Measurements from ENCODE around the gene FKBP4. TPM values are rescaled to one million over a fixed set of nuclear protein-coding genes. Genes with fewer than 3 reads are reported as not detected.

Gene FKBP4
- total RNA-seq, 4 donors from 2014 or later, result 29.1 to 51.0 (median 38.8) TPM

- TF ChIP-seq EP300 (IDR thresholded peaks at IDR 0.05) (no peak), POLR2A (IDR thresholded peaks at IDR 0.05) (no peak), CTCF (IDR thresholded peaks at IDR 0.05) (no peak)
- Histone ChIP-seq H3K4me3 (no peak overlapping the region), H3K27ac (no peak overlapping the region), H3K27me3 (no peaks in the 10 kb centered on the region), H3K9me3 (no peaks in the 10 kb centered on the region), H3K4me1 (no peaks in the 10 kb centered on the region), H3K36me3 (peaks cover 0 to 22% (median 0%) of the 10 kb centered on the region in 3 donors)
- no peak for DNase-seq (ENCODE audit: low spot score in 2 of 2)
- 74 to 89% methylated on average over 3 to 4 of the region's 4 CpGs for WGBS, 2 donors
These were observed 35.0 kb upstream of the FKBP4 start for GRCh38 chr12:2759733-2760132.

- no peak overlapping the region for H3K27ac ChIP-seq
These were observed 30.4 kb upstream of the FKBP4 start for GRCh38 chr12:2764398-2764797.

GRCh38 chr12:2765052-2765451 is 29.7 kb upstream of the FKBP4 start:
- Histone ChIP-seq H3K4me1 (no peaks in the 10 kb centered on the region), H3K36me3 (peaks cover 0 to 13% (median 0%) of the 10 kb centered on the region in 3 donors), H3K27ac (no peak overlapping the region), H3K9me3 (no peaks in the 10 kb centered on the region), H3K4me3 (no peak overlapping the region), H3K27me3 (no peaks in the 10 kb centered on the region)
- no peak for DNase-seq (ENCODE audit: low spot score in 2 of 2)
- TF ChIP-seq POLR2A (IDR thresholded peaks at IDR 0.05) (no peak), EP300 (IDR thresholded peaks at IDR 0.05) (no peak), CTCF (IDR thresholded peaks at IDR 0.05) (no peak)
- WGBS, 2 donors, result 89 to 90% methylated on average over 4 of the region's 4 CpGs

More at GRCh38 chr12:2764398-2764797, 30.4 kb upstream of the FKBP4 start:
- Histone ChIP-seq H3K9me3 (no peaks in the 10 kb centered on the region), H3K4me3 (no peak overlapping the region), H3K27me3 (no peaks in the 10 kb centered on the region), H3K4me1 (no peaks in the 10 kb centered on the region), H3K36me3 (peaks cover 0 to 16% (median 0%) of the 10 kb centered on the region in 3 donors)
- no peak for DNase-seq (ENCODE audit: low spot score in 2 of 2)
- TF ChIP-seq POLR2A (IDR thresholded peaks at IDR 0.05), result no peak

- no peak overlapping the region for H3K27ac ChIP-seq
- H3K27me3 ChIP-seq, result no peaks in the 10 kb centered on the region
- no peak for TF ChIP-seq POLR2A (IDR thresholded peaks at IDR 0.05)
- TF ChIP-seq CTCF (IDR thresholded peaks at IDR 0.05), result no peak
- H3K4me3 ChIP-seq, result no peak overlapping the region
- peaks cover 0 to 7% (median 0%) of the 10 kb centered on the region in 3 donors for H3K36me3 ChIP-seq
- DNase-seq (ENCODE audit: low spot score in 2 of 2), result no peak
- WGBS, 2 donors, result 61 to 75% methylated on average over 6 of the region's 6 CpGs
- H3K9me3 ChIP-seq, result no peaks in the 10 kb centered on the region
- H3K4me1 ChIP-seq, result no peaks in the 10 kb centered on the region
These were observed 29.2 kb upstream of the FKBP4 start for GRCh38 chr12:2765608-2766007.

- Histone ChIP-seq H3K36me3 (no peaks in the 10 kb centered on the region), H3K4me3 (no peak overlapping the region), H3K27me3 (no peaks in the 10 kb centered on the region), H3K4me1 (no peaks in the 10 kb centered on the region), H3K9me3 (no peaks in the 10 kb centered on the region), H3K27ac (no peak overlapping the region)
- 47 to 71% methylated on average over 10 of the region's 10 CpGs for WGBS, 2 donors
- TF ChIP-seq CTCF (IDR thresholded peaks at IDR 0.05) (no peak), EP300 (IDR thresholded peaks at IDR 0.05) (no peak), POLR2A (IDR thresholded peaks at IDR 0.05) (no peak)
- no peak for DNase-seq (ENCODE audit: low spot score in 2 of 2)
These were observed 26.4 kb upstream of the FKBP4 start for GRCh38 chr12:2768224-2768961.
